IMR-90 (cell line): ENCODE data around the gene ASCL5. TPM values are rescaled to one million over a fixed set of nuclear protein-coding genes. Genes with fewer than 3 reads are reported as not detected.

Source experiments
- ATAC-seq: fragments of 200-7000 bp; cut with Tn5 transposase; 2 replicates; pipeline ENCODE4 v1.9.1; 2020; ENCODE audit warnings: low read depth, mild to moderate bottlenecking, moderate library complexity
- BruUV-seq: library from RNA; stranded (reverse); fragments of 400-500 nt; replicated peaks from 2 replicates; lab custom pipeline; 2021; lab: Mats Ljungman, UMichigan
- CTCF ChIA-PET: fragments of 300-600 bp; formaldehyde crosslinking; extraction: SDS; loops from one replicate; lab custom pipeline; 2021; ENCODE audit warnings: antibody characterized with exemption; lab: Yijun Ruan, JAX
- POLR2A ChIA-PET: fragments of 300-600 bp; sonication (Branson Sonifier 250); formaldehyde crosslinking; loops from one replicate; lab custom pipeline; 2022; ENCODE audit warnings: antibody characterized with exemption; ENCODE audit not compliant: unreplicated experiment; lab: Charles Lee
- DNase-seq: peaks from one replicate; pipeline ENCODE4 v3.0.0; 2013
- H2AFZ ChIP-seq: replicated peaks from 2 replicates; pipeline ENCODE3; 2013; ENCODE audit warnings: low read length, mild to moderate bottlenecking; ENCODE audit not compliant: poor library complexity
- H2AK5ac ChIP-seq: 2 replicates; pipeline ENCODE4 v1.6.1; 2013; ENCODE audit warnings: low read depth, low read length, inconsistent platforms
- H2AK9ac ChIP-seq: replicated peaks from 2 replicates; pipeline ENCODE3; 2013; ENCODE audit warnings: mild to moderate bottlenecking, low read depth, low read length, moderate library complexity; ENCODE audit not compliant: poor library complexity
- H2BK120ac ChIP-seq: 2 replicates; pipeline ENCODE4 v1.6.1; 2013; ENCODE audit warnings: low read depth, low read length, inconsistent platforms
- H2BK15ac ChIP-seq: 3 replicates; pipeline ENCODE4 v1.6.1; 2013; ENCODE audit warnings: low read depth, low read length, inconsistent platforms
- H2BK20ac ChIP-seq: 2 replicates; pipeline ENCODE4 v1.6.1; 2013; ENCODE audit warnings: low read depth, mild to moderate bottlenecking, inconsistent platforms, low read length, moderate library complexity
- H2BK5ac ChIP-seq: 2 replicates; pipeline ENCODE4 v1.6.1; 2013; ENCODE audit warnings: mild to moderate bottlenecking, low read depth, low read length, inconsistent platforms; ENCODE audit not compliant: poor library complexity, severe bottlenecking
- H3K14ac ChIP-seq: replicated peaks from 2 replicates; pipeline ENCODE4 v1.6.1; 2013; ENCODE audit warnings: low read depth, low read length, inconsistent platforms
- H3K18ac ChIP-seq: 2 replicates; pipeline ENCODE4 v1.6.1; 2013; ENCODE audit warnings: low read depth, low read length, control low read depth
- H3K23ac ChIP-seq: 2 replicates; pipeline ENCODE4 v1.6.1; 2013; ENCODE audit warnings: low read depth, low read length, inconsistent platforms
- H3K27ac ChIP-seq: 2 replicates; pipeline ENCODE4 v1.5.1; 2013; ENCODE audit warnings: mild to moderate bottlenecking, control low read depth, low read length; ENCODE audit not compliant: insufficient read depth
- H3K27me3 ChIP-seq: 2 replicates; pipeline ENCODE4 v1.6.1; 2013; ENCODE audit warnings: low read length; ENCODE audit not compliant: control insufficient read depth, insufficient read depth
- H3K36me3 ChIP-seq: 2 replicates; pipeline ENCODE4 v1.6.1; 2013; ENCODE audit warnings: low read length, mixed read lengths; ENCODE audit not compliant: control insufficient read depth, insufficient read depth
- H3K4ac ChIP-seq: 2 replicates; pipeline ENCODE4 v1.6.1; 2013; ENCODE audit warnings: low read depth, low read length, inconsistent platforms
- H3K4me1 ChIP-seq: 2 replicates; pipeline ENCODE4 v1.6.1; 2013; ENCODE audit warnings: low read length, mixed read lengths; ENCODE audit not compliant: control insufficient read depth, insufficient read depth
- H3K4me2 ChIP-seq: 2 replicates; pipeline ENCODE4 v1.6.1; 2013; ENCODE audit warnings: low read depth, mild to moderate bottlenecking, control low read depth, low read length, moderate library complexity
- H3K4me3 ChIP-seq: 2 replicates; pipeline ENCODE4 v1.5.1; 2013; ENCODE audit warnings: low read depth, mild to moderate bottlenecking, control low read depth, low read length, moderate library complexity; ENCODE audit not compliant: insufficient read depth
- H3K56ac ChIP-seq: 2 replicates; pipeline ENCODE4 v1.6.1; 2013; ENCODE audit warnings: low read length, inconsistent platforms; ENCODE audit not compliant: insufficient read depth; ENCODE audit errors: extremely low read depth
- H3K79me1 ChIP-seq, 2 experiments: 2 replicates each; pipeline ENCODE4 v1.6.1; 2013; ENCODE audit warnings: low read length in 2 of 2, inconsistent platforms in 1 of 2, low read depth in 1 of 2
- H3K9ac ChIP-seq: 2 replicates; pipeline ENCODE4 v1.6.1; 2013; ENCODE audit warnings: low read depth, low read length, control low read depth
- H3K9me1 ChIP-seq: 2 replicates; pipeline ENCODE4 v1.6.1; 2013; ENCODE audit warnings: low read length, inconsistent platforms; ENCODE audit not compliant: insufficient read depth
- H3K9me3 ChIP-seq: 2 replicates; pipeline ENCODE4 v1.6.1; 2013; ENCODE audit warnings: low read length; ENCODE audit not compliant: control insufficient read depth, insufficient read depth
- H4K20me1 ChIP-seq: 2 replicates; pipeline ENCODE4 v1.6.1; 2013; ENCODE audit warnings: low read length, inconsistent platforms; ENCODE audit not compliant: insufficient read depth
- H4K5ac ChIP-seq: 2 replicates; pipeline ENCODE4 v1.6.1; 2013; ENCODE audit warnings: mild to moderate bottlenecking, low read depth, low read length, control low read depth
- H4K8ac ChIP-seq, 2 experiments: 2 replicates each; pipeline ENCODE4 v1.6.1; 2013; ENCODE audit warnings: low read depth in 2 of 2, low read length in 2 of 2, control low read depth in 1 of 2, inconsistent platforms in 1 of 2
- H4K91ac ChIP-seq: 2 replicates; pipeline ENCODE4 v1.6.1; 2013; ENCODE audit warnings: low read depth, low read length, inconsistent platforms; ENCODE audit not compliant: insufficient read depth
- BHLHE40 ChIP-seq: fragments of 150-350 bp; IDR thresholded peaks from 2 replicates; pipeline ENCODE4 v1.6.1; 2016; ENCODE audit warnings: mild to moderate bottlenecking, low read depth, low read length
- CEBPB ChIP-seq: IDR thresholded peaks from 2 replicates; pipeline ENCODE4 v1.6.1; 2012; ENCODE audit warnings: low read depth, low read length, improper control_type of control experiment
- CHD1 ChIP-seq: IDR thresholded peaks from 2 replicates; pipeline ENCODE4 v1.6.1; 2012; ENCODE audit warnings: low read depth, low read length, improper control_type of control experiment
- FOS ChIP-seq: fragments of 150-350 bp; IDR thresholded peaks from 2 replicates; pipeline ENCODE4 v1.6.1; 2016; ENCODE audit warnings: low read depth, low read length
- MAFK ChIP-seq: IDR thresholded peaks from 2 replicates; pipeline ENCODE4 v1.6.1; 2012; ENCODE audit warnings: low read depth, low read length, improper control_type of control experiment
- MAZ ChIP-seq: IDR thresholded peaks from 2 replicates; pipeline ENCODE4 v1.6.1; 2012; ENCODE audit warnings: low read depth, mild to moderate bottlenecking, low read length, improper control_type of control experiment, moderate library complexity, borderline replicate concordance
- MXI1 ChIP-seq: IDR thresholded peaks from 2 replicates; pipeline ENCODE4 v1.6.1; 2012; ENCODE audit warnings: low read depth, mild to moderate bottlenecking, low read length, moderate library complexity, borderline replicate concordance
- NFE2L2 ChIP-seq: fragments of 150-350 bp; IDR thresholded peaks from 2 replicates; pipeline ENCODE4 v1.6.1; 2016; ENCODE audit warnings: low read depth, mild to moderate bottlenecking, low read length
- POLR2A ChIP-seq: IDR thresholded peaks from 2 replicates; pipeline ENCODE4 v1.6.1; 2012; ENCODE audit warnings: mild to moderate bottlenecking, low read depth, low read length
- RCOR1 ChIP-seq: IDR thresholded peaks from 2 replicates; pipeline ENCODE4 v1.6.1; 2012; ENCODE audit warnings: mild to moderate bottlenecking, low read length, improper control_type of control experiment; ENCODE audit not compliant: insufficient replicate concordance
- RFX5 ChIP-seq: IDR thresholded peaks from 2 replicates; pipeline ENCODE4 v1.8.0; 2012; ENCODE audit warnings: low read depth, mild to moderate bottlenecking, low read length, moderate library complexity
- SMC3 ChIP-seq: fragments of 150-350 bp; IDR thresholded peaks from 2 replicates; pipeline ENCODE4 v1.6.1; 2016; ENCODE audit warnings: low read depth, mild to moderate bottlenecking, antibody characterized with exemption, low read length, moderate library complexity
- WGBS, 2 experiments: methylation state at CpG; one replicate each; pipeline versions ENCODE4 v1.1.5 to v1.1.7; 2013; ENCODE audit warnings: missing lambda C conversion rate in 2 of 2; ENCODE audit not compliant: insufficient read length in 1 of 2; ENCODE audit errors: extremely low coverage in 2 of 2; 5-methylcytosine and 5-hydroxymethylcytosine counted together
- dilution Hi-C: fragments of 300-500 bp; cut with HindIII; formaldehyde crosslinking; loops from one replicate; pipeline ENCODE4 v1.14.3; 2018; ENCODE audit warnings: low sequenced_read_pairs; ENCODE audit not compliant: unreplicated experiment
- in situ Hi-C: fragments of 300-500 bp; cut with MboI; formaldehyde crosslinking; loops from 3 replicates; pipeline ENCODE4 v1.14.3; 2019; ENCODE audit warnings: low sequenced_read_pairs, inconsistent platforms, mixed read lengths
- intact Hi-C: fragments of 100-400 bp; cut with micrococcal nuclease; formaldehyde crosslinking; loops from 2 replicates; pipeline ENCODE4 v1.10.0; 2022
- polyA plus RNA-seq, 3 experiments: library from polyadenylated mRNA; depleted of rRNA; stranded (reverse); fragments of >200 nt; gene quantifications; 2 replicates each; pipeline ENCODE4 v1.2.3, GENCODE V29; 2012; ENCODE audit warnings: low replicate concordance in 1 of 3
- total RNA-seq: library from RNA; depleted of rRNA; stranded (reverse); fragments of >200 nt; gene quantifications from 2 replicates; pipeline ENCODE4 v1.2.3, GENCODE V29; 2012
- TF ChIP-seq, protein P1 (sequence below): conservative IDR thresholded peaks from 2 replicates; pipeline ENCODE4 v1.5.1; 2012; ENCODE audit warnings: mild to moderate bottlenecking, low read depth, low read length, improper control_type of control experiment
- TF ChIP-seq, protein P2 (sequence below): fragments of 150-350 bp; IDR thresholded peaks from 2 replicates; pipeline ENCODE4 v1.6.1; 2017; ENCODE audit warnings: mild to moderate bottlenecking, antibody characterized with exemption, low read length, low read depth
- TF ChIP-seq, protein P3 (sequence below): fragments of 150-350 bp; IDR thresholded peaks from 2 replicates; pipeline ENCODE4 v1.6.1; 2016; ENCODE audit warnings: low read depth, mild to moderate bottlenecking, low read length, moderate library complexity, borderline replicate concordance

The ASCL5 gene
- total and polyA plus RNA-seq, 2 of the 4 experiments (the other 2 are of a cell fraction) = not detected

DNA sequence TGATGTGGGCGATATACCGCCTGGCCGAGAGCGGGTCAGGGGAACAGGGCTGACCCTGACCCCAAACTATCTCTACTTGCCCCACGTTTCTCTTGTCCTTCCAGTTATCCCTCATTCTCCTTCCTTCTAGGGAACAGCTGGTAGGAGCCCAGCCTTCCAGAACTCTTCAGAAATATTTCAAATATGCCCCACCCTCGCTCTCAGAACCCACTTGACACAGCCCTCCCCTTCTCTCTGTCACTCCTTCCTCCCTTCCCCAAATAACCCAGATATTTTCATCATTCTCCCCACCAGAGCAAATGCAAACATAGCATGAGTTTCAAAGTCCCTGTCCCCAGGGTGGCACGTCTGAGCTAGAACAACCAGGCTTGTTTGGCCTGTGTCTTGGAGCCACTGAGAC lies 15.8 kb downstream of the ASCL5 start:
- H3K4me3 ChIP-seq = no peak overlapping the region
- H2BK15ac ChIP-seq = no peak overlapping the region
- no peaks in the 10 kb centered on the region for H3K36me3 ChIP-seq
- H4K8ac ChIP-seq = no peak overlapping the region
- no peak overlapping the region for H3K4ac ChIP-seq
- 21% methylated on average over 3 of the region's 7 CpGs; no CpG with 5 or more reads in 1 of the 2 experiments for WGBS, 2 experiments
- H3K27me3 ChIP-seq = peaks cover 60% of the 10 kb centered on the region
- H2AFZ ChIP-seq = no peak overlapping the region
- H3K79me1 ChIP-seq = no peaks in the 10 kb centered on the region
- no peak overlapping the region for H4K91ac ChIP-seq
- no peak overlapping the region for H3K14ac ChIP-seq
- H4K5ac ChIP-seq = no peak overlapping the region
- CTCF ChIA-PET = no interaction called here
- no peak overlapping the region for H3K9ac ChIP-seq
- in situ Hi-C loops (no loop called here), intact Hi-C loops (no loop called here), dilution Hi-C loops (no loop called here)
- POLR2A ChIA-PET = no interaction called here
- DNase-seq (no peak), ATAC-seq (no peak)
- H3K9me1 ChIP-seq = no peaks in the 10 kb centered on the region
- no peak overlapping the region for H3K4me2 ChIP-seq
- H2AK9ac ChIP-seq = no peak overlapping the region
- H3K9me3 ChIP-seq = no peaks in the 10 kb centered on the region
- no peaks in the 10 kb centered on the region for H4K20me1 ChIP-seq
- no TSS peak for BruUV-seq
- no peak overlapping the region for H3K23ac ChIP-seq
- H2BK20ac ChIP-seq = no peak overlapping the region
- no peak overlapping the region for H2AK5ac ChIP-seq
- H3K4me1 ChIP-seq = peaks cover 2% of the 10 kb centered on the region; the same call in 1 of the 2 replicates
- H3K56ac ChIP-seq = no peak overlapping the region
- no peak for TF ChIP-seq MAZ
- TF ChIP-seq MXI1 = no peak
- TF ChIP-seq RFX5 = no peak
- TF ChIP-seq CHD1 = no peak
- no peak for TF ChIP-seq FOS
- TF ChIP-seq NFE2L2 = no peak
- TF ChIP-seq MAFK = no peak
- TF ChIP-seq SMC3 = no peak
- no peak for TF ChIP-seq CEBPB
- TF ChIP-seq POLR2A = no peak
- TF ChIP-seq, protein P1, sequence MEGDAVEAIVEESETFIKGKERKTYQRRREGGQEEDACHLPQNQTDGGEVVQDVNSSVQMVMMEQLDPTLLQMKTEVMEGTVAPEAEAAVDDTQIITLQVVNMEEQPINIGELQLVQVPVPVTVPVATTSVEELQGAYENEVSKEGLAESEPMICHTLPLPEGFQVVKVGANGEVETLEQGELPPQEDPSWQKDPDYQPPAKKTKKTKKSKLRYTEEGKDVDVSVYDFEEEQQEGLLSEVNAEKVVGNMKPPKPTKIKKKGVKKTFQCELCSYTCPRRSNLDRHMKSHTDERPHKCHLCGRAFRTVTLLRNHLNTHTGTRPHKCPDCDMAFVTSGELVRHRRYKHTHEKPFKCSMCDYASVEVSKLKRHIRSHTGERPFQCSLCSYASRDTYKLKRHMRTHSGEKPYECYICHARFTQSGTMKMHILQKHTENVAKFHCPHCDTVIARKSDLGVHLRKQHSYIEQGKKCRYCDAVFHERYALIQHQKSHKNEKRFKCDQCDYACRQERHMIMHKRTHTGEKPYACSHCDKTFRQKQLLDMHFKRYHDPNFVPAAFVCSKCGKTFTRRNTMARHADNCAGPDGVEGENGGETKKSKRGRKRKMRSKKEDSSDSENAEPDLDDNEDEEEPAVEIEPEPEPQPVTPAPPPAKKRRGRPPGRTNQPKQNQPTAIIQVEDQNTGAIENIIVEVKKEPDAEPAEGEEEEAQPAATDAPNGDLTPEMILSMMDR = no peak
- TF ChIP-seq RCOR1 = no peak
- TF ChIP-seq, protein P2, sequence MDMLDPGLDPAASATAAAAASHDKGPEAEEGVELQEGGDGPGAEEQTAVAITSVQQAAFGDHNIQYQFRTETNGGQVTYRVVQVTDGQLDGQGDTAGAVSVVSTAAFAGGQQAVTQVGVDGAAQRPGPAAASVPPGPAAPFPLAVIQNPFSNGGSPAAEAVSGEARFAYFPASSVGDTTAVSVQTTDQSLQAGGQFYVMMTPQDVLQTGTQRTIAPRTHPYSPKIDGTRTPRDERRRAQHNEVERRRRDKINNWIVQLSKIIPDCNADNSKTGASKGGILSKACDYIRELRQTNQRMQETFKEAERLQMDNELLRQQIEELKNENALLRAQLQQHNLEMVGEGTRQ = no peak
- TF ChIP-seq BHLHE40 = no peak
- TF ChIP-seq, protein P3, sequence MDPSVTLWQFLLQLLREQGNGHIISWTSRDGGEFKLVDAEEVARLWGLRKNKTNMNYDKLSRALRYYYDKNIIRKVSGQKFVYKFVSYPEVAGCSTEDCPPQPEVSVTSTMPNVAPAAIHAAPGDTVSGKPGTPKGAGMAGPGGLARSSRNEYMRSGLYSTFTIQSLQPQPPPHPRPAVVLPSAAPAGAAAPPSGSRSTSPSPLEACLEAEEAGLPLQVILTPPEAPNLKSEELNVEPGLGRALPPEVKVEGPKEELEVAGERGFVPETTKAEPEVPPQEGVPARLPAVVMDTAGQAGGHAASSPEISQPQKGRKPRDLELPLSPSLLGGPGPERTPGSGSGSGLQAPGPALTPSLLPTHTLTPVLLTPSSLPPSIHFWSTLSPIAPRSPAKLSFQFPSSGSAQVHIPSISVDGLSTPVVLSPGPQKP = no peak
- no peak overlapping the region for H2BK5ac ChIP-seq
- H2BK120ac ChIP-seq = no peak overlapping the region
- no peak overlapping the region for H3K18ac ChIP-seq
- H3K27ac ChIP-seq = no peak overlapping the region
